Mesothelial cell of epicardium (in vitro differentiated cells): Measurements from ENCODE around the gene RAB8A. TPM values are rescaled to one million over a fixed set of nuclear protein-coding genes. Genes with fewer than 3 reads are reported as not detected.

Source experiments
- DNase-seq, 2 experiments: peaks; one replicate each; pipeline ENCODE4 v3.0.0; 2021; ENCODE audit warnings: low spot score in 2 of 2; ENCODE audit not compliant: unreplicated experiment in 2 of 2
- H3K27ac Mint-ChIP-seq: 2 replicates; pipeline ENCODE4 v1.8.0; 2021; ENCODE audit warnings: mixed read lengths
- H3K27me3 Mint-ChIP-seq: 2 replicates; pipeline ENCODE4 v1.8.0; 2021; ENCODE audit warnings: low read depth, mixed read lengths
- H3K36me3 Mint-ChIP-seq: 2 replicates; pipeline ENCODE4 v1.8.0; 2021; ENCODE audit warnings: mixed read lengths
- H3K4me1 Mint-ChIP-seq: 2 replicates; pipeline ENCODE4 v1.8.0; 2021; ENCODE audit warnings: mixed read lengths
- H3K4me3 Mint-ChIP-seq: 2 replicates; pipeline ENCODE4 v1.8.0; 2021; ENCODE audit warnings: mild to moderate bottlenecking, moderate library complexity, mixed read lengths
- H3K9me3 Mint-ChIP-seq: 2 replicates; pipeline ENCODE4 v1.8.0; 2021; ENCODE audit warnings: mixed read lengths
- total RNA-seq: library from RNA; stranded (reverse); gene quantifications from 3 replicates; pipeline ENCODE4 v1.2.1, GENCODE V29; 2021
- TF ChIP-seq, protein P1 (sequence below): fragments of 200-600 bp; sonication (generic); IDR thresholded peaks from one replicate; pipeline ENCODE4 v1.5.0; 2021; ENCODE audit warnings: antibody characterized with exemption; ENCODE audit not compliant: unreplicated experiment

Gene RAB8A
- total RNA-seq, 1 donor from 2014 or later: 69.4 TPM

- Mint-ChIP-seq H3K27ac (no peak overlapping the region), H3K36me3 (no peaks in the 10 kb centered on the region), H3K4me1 (no peaks in the 10 kb centered on the region)
Measured at GRCh38 chr19:16146112-16146511, 34.4 kb downstream of the RAB8A start.

GRCh38 chr19:16148443-16149229, 36.9 kb downstream of the RAB8A start:
- no peaks in the 10 kb centered on the region for H3K9me3 Mint-ChIP-seq
- H3K27ac Mint-ChIP-seq: no peak overlapping the region
- no peak for DNase-seq
- no peaks in the 10 kb centered on the region for H3K36me3 Mint-ChIP-seq
- H3K4me3 Mint-ChIP-seq: no peak overlapping the region
- no peaks in the 10 kb centered on the region for H3K4me1 Mint-ChIP-seq
- no peaks in the 10 kb centered on the region for H3K27me3 Mint-ChIP-seq
- TF ChIP-seq, protein P1, sequence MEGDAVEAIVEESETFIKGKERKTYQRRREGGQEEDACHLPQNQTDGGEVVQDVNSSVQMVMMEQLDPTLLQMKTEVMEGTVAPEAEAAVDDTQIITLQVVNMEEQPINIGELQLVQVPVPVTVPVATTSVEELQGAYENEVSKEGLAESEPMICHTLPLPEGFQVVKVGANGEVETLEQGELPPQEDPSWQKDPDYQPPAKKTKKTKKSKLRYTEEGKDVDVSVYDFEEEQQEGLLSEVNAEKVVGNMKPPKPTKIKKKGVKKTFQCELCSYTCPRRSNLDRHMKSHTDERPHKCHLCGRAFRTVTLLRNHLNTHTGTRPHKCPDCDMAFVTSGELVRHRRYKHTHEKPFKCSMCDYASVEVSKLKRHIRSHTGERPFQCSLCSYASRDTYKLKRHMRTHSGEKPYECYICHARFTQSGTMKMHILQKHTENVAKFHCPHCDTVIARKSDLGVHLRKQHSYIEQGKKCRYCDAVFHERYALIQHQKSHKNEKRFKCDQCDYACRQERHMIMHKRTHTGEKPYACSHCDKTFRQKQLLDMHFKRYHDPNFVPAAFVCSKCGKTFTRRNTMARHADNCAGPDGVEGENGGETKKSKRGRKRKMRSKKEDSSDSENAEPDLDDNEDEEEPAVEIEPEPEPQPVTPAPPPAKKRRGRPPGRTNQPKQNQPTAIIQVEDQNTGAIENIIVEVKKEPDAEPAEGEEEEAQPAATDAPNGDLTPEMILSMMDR: no peak

More at GRCh38 chr19:16146112-16146511, 34.4 kb downstream of the RAB8A start:
- no peak for DNase-seq
- TF ChIP-seq, protein P1: no peak
- no peaks in the 10 kb centered on the region for H3K27me3 Mint-ChIP-seq
- no peaks in the 10 kb centered on the region for H3K9me3 Mint-ChIP-seq
- no peak overlapping the region for H3K4me3 Mint-ChIP-seq

DNA sequence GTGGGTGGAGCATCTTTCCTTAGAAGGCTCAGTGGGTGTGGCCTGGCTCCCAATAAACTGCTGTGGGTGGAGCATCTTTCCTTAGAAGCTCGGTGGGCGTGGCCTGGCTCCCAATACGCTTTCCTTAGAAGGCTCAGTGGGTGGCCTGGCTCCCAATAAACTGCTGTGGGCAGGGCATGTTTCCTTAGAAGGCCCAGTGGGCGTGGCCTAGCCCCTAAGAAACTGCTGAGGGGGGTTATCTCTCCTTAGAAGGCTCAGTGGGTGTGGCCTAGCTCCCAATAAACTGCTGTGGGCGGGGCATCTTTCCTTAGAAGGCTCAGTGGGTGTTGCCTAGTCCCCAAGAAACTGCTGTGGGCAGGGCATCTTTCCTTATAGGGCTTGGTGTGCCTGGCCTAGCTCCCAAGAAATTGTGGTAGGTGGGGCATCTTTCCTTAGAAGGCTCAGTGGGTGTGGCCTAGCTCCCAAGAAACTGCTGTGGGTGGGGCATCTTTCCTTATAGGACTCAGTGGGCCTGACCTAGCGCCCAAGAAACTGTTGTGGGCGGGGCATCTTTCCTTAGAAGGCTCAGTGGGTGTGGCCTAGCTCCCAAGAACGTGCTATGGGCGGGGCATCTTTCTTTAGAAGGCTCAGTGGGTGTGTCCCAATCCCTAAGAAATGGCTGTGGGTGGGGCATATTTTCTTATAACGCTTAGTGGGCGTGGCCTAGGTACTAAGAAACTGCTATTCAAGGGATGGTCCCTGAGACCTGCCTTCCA, 42.1 kb downstream of the RAB8A start:
- Mint-ChIP-seq H3K9me3 (no peaks in the 10 kb centered on the region), H3K27me3 (peaks cover 1% of the 10 kb centered on the region), H3K4me1 (no peaks in the 10 kb centered on the region), H3K27ac (no peak overlapping the region), H3K4me3 (no peak overlapping the region), H3K36me3 (no peaks in the 10 kb centered on the region)
- DNase-seq: no peak
- TF ChIP-seq, protein P1: no peak

- DNase-seq: no peak
- TF ChIP-seq, protein P1: no peak
- Mint-ChIP-seq H3K4me1 (no peaks in the 10 kb centered on the region), H3K9me3 (no peaks in the 10 kb centered on the region), H3K27ac (no peak overlapping the region), H3K36me3 (no peaks in the 10 kb centered on the region), H3K27me3 (peaks cover 1% of the 10 kb centered on the region), H3K4me3 (no peak overlapping the region)
Measured at GRCh38 chr19:16154557-16154956, 42.9 kb downstream of the RAB8A start.

- Mint-ChIP-seq H3K36me3 (no peaks in the 10 kb centered on the region), H3K9me3 (no peaks in the 10 kb centered on the region), H3K27me3 (peaks cover 1% of the 10 kb centered on the region), H3K4me1 (no peaks in the 10 kb centered on the region), H3K27ac (no peak overlapping the region), H3K4me3 (no peak overlapping the region)
- DNase-seq: no peak
- TF ChIP-seq, protein P1: no peak
Measured at GRCh38 chr19:16155128-16155527, 43.4 kb downstream of the RAB8A start.
